ENCODE data around the gene PPP2R1B. TPM values are rescaled to one million over a fixed set of nuclear protein-coding genes. Genes with fewer than 3 reads are reported as not detected.
A peak's percentile ranks its signal among the peaks of the same experiment; 100 is the strongest.

The PPP2R1B gene
- total RNA-seq, 1 experiment from 2014 or later: 35.4 TPM

GRCh38 chr11:111715142-111715816, 50.9 kb downstream of the PPP2R1B start:
- H3K4me1 ChIP-seq: no peaks in the 10 kb centered on the region
- DNase-seq: no peak
- H3K4me3 ChIP-seq: no peak overlapping the region

GRCh38 chr11:111714522-111714921, 51.7 kb downstream of the PPP2R1B start:
- Histone ChIP-seq H3K4me1 (no peaks in the 10 kb centered on the region), H3K27me3 (no peaks in the 10 kb centered on the region), H3K9me3 (replicated peaks) (no peaks in the 10 kb centered on the region), H3K4me3 (no peak overlapping the region), H3K27ac (no peak overlapping the region), H3K36me3 (no peaks in the 10 kb centered on the region)
- no peak for DNase-seq

More at GRCh38 chr11:111715142-111715816, 50.9 kb downstream of the PPP2R1B start:
- no peaks in the 10 kb centered on the region for H3K36me3 ChIP-seq
- no peaks in the 10 kb centered on the region for H3K9me3 ChIP-seq (replicated peaks)
- no peaks in the 10 kb centered on the region for H3K27me3 ChIP-seq
- H3K27ac ChIP-seq: no peak overlapping the region

- peaks cover 3% of the 10 kb centered on the region; the same call in 1 of the 2 replicates for H3K36me3 ChIP-seq
- peaks cover 23% of the 10 kb centered on the region for H3K4me1 ChIP-seq
- H3K27me3 ChIP-seq: no peaks in the 10 kb centered on the region
- no peak overlapping the region for H3K4me3 ChIP-seq
- H3K9me3 ChIP-seq (replicated peaks): no peaks in the 10 kb centered on the region
- no peak overlapping the region for H3K27ac ChIP-seq
- no peak for DNase-seq
Observed at GRCh38 chr11:111707691-111708067, 58.5 kb downstream of the PPP2R1B start.

GRCh38 chr11:111707039-111707690, 59.0 kb downstream of the PPP2R1B start:
- DNase-seq: peak in 1 of 2 experiments; percentile 7
- H3K4me3 ChIP-seq: no peak overlapping the region
- H3K27ac ChIP-seq: no peak overlapping the region
- no peaks in the 10 kb centered on the region for H3K9me3 ChIP-seq (replicated peaks)
- peaks cover 3% of the 10 kb centered on the region; the same call in 1 of the 2 replicates for H3K36me3 ChIP-seq
- H3K27me3 ChIP-seq: no peaks in the 10 kb centered on the region
- H3K4me1 ChIP-seq: peaks cover 24% of the 10 kb centered on the region

- Histone ChIP-seq H3K4me3 (no peak overlapping the region), H3K9me3 (replicated peaks) (no peaks in the 10 kb centered on the region), H3K27me3 (no peaks in the 10 kb centered on the region), H3K4me1 (peaks cover 24% of the 10 kb centered on the region), H3K36me3 (peaks cover 3% of the 10 kb centered on the region; the same call in 1 of the 2 replicates), H3K27ac (peak overlapping the region; percentile 49)
- peak in 1 of 2 experiments; percentile 34 for DNase-seq
Observed at GRCh38 chr11:111703576-111703975, 62.6 kb downstream of the PPP2R1B start.

- H3K4me3 ChIP-seq: no peak overlapping the region
- DNase-seq: no peak
- H3K4me1 ChIP-seq: peaks cover 24% of the 10 kb centered on the region
- peaks cover 3% of the 10 kb centered on the region; the same call in 1 of the 2 replicates for H3K36me3 ChIP-seq
- H3K9me3 ChIP-seq (replicated peaks): no peaks in the 10 kb centered on the region
- H3K27me3 ChIP-seq: no peaks in the 10 kb centered on the region
- peak overlapping the region; percentile 49 for H3K27ac ChIP-seq
Observed at GRCh38 chr11:111702623-111703022, 63.6 kb downstream of the PPP2R1B start.

- DNase-seq: no peak
- Histone ChIP-seq H3K9me3 (replicated peaks) (no peaks in the 10 kb centered on the region), H3K4me3 (no peak overlapping the region), H3K4me1 (peaks cover 28% of the 10 kb centered on the region), H3K27ac (no peak overlapping the region), H3K36me3 (peaks cover 2% of the 10 kb centered on the region; the same call in 1 of the 2 replicates), H3K27me3 (no peaks in the 10 kb centered on the region)
Observed at GRCh38 chr11:111700162-111700561, 66.0 kb downstream of the PPP2R1B start.

GRCh38 chr11:111699579-111700156, 66.5 kb downstream of the PPP2R1B start:
- no peaks in the 10 kb centered on the region for H3K36me3 ChIP-seq
- no peak overlapping the region for H3K4me3 ChIP-seq
- H3K9me3 ChIP-seq (replicated peaks): no peaks in the 10 kb centered on the region
- peaks cover 24% of the 10 kb centered on the region for H3K4me1 ChIP-seq
- H3K27me3 ChIP-seq: no peaks in the 10 kb centered on the region
- H3K27ac ChIP-seq: no peak overlapping the region
- DNase-seq: no peak

GRCh38 chr11:111698852-111699559, 67.2 kb downstream of the PPP2R1B start:
- Histone ChIP-seq H3K4me1 (peaks cover 18% of the 10 kb centered on the region), H3K4me3 (no peak overlapping the region), H3K9me3 (replicated peaks) (no peaks in the 10 kb centered on the region), H3K27ac (no peak overlapping the region), H3K36me3 (no peaks in the 10 kb centered on the region), H3K27me3 (no peaks in the 10 kb centered on the region)
- no peak for DNase-seq

- Histone ChIP-seq H3K4me1 (peaks cover 8% of the 10 kb centered on the region), H3K27me3 (no peaks in the 10 kb centered on the region), H3K27ac (no peak overlapping the region), H3K4me3 (no peak overlapping the region), H3K36me3 (no peaks in the 10 kb centered on the region), H3K9me3 (replicated peaks) (no peaks in the 10 kb centered on the region)
- no peak for DNase-seq
Observed at GRCh38 chr11:111697933-111698371, 68.2 kb downstream of the PPP2R1B start.

- Histone ChIP-seq H3K27me3 (no peaks in the 10 kb centered on the region), H3K27ac (no peak overlapping the region), H3K9me3 (replicated peaks) (no peaks in the 10 kb centered on the region), H3K36me3 (no peaks in the 10 kb centered on the region), H3K4me1 (peaks cover 5% of the 10 kb centered on the region; the same call in 1 of the 2 replicates), H3K4me3 (no peak overlapping the region)
- DNase-seq: no peak
Observed at GRCh38 chr11:111696556-111696955, 69.6 kb downstream of the PPP2R1B start.

GRCh38 chr11:111694851-111695250, 71.3 kb downstream of the PPP2R1B start:
- no peak for DNase-seq
- Histone ChIP-seq H3K9me3 (replicated peaks) (no peaks in the 10 kb centered on the region), H3K27me3 (no peaks in the 10 kb centered on the region), H3K36me3 (no peaks in the 10 kb centered on the region), H3K4me1 (peaks cover 5% of the 10 kb centered on the region; the same call in 1 of the 2 replicates), H3K27ac (no peak overlapping the region), H3K4me3 (no peak overlapping the region)

GRCh38 chr11:111693224-111693937, 72.8 kb downstream of the PPP2R1B start:
- Histone ChIP-seq H3K4me3 (no peak overlapping the region), H3K4me1 (peaks cover 5% of the 10 kb centered on the region; the same call in 1 of the 2 replicates), H3K36me3 (no peaks in the 10 kb centered on the region), H3K27ac (no peak overlapping the region), H3K27me3 (no peaks in the 10 kb centered on the region), H3K9me3 (replicated peaks) (no peaks in the 10 kb centered on the region)
- no peak for DNase-seq

GRCh38 chr11:111691741-111692140, 74.4 kb downstream of the PPP2R1B start:
- Histone ChIP-seq H3K4me1 (no peaks in the 10 kb centered on the region), H3K27ac (no peak overlapping the region), H3K27me3 (no peaks in the 10 kb centered on the region), H3K36me3 (no peaks in the 10 kb centered on the region), H3K9me3 (replicated peaks) (no peaks in the 10 kb centered on the region), H3K4me3 (no peak overlapping the region)
- no peak for DNase-seq

Data from SJCRH30 (cell line).